Thyroid gland (tissue), 4 donors: ENCODE results near the gene CWC27.

Source experiments
- CTCF ChIP-seq, 6 experiments: fragments of 200-600 bp in 3 of 6; fragments of 450-650 bp in 3 of 6; sonication (generic) in 3 of 6; IDR thresholded peaks; one replicate each; pipeline ENCODE4 v1.5.1; 2016 to 2019; ENCODE audit warnings: antibody characterized with exemption in 6 of 6, mild to moderate bottlenecking in 2 of 6, inconsistent platforms in 1 of 6, moderate library complexity in 1 of 6
- POLR2A ChIP-seq, 2 donors: fragments of 450-650 bp; IDR thresholded peaks; one replicate each; pipeline ENCODE4 v1.6.1; 2017; ENCODE audit warnings: antibody characterized with exemption in 2 of 2, mild to moderate bottlenecking in 2 of 2, moderate library complexity in 1 of 2

- TF ChIP-seq CTCF (IDR thresholded peaks at IDR 0.05) (no peak), POLR2A (IDR thresholded peaks at IDR 0.05) (no peak)
Observed at GRCh38 chr5:64838803-64839202, 70.1 kb downstream of the CWC27 start.
